Uterus (tissue), 4 donors: ENCODE results near the gene TRAPPC6A. TPM values are rescaled to one million over a fixed set of nuclear protein-coding genes. Genes with fewer than 3 reads are reported as not detected.

Experiments
- DNase-seq, 2 donors: peaks; one replicate each; pipeline ENCODE4 v3.0.0-alpha.2; 2019 to 2020
- H3K27ac ChIP-seq, 2 donors: fragments of 200-600 bp; sonication (generic); 1 replicate in 1 of 2; 2 replicates in 1 of 2; pipeline ENCODE4 v1.5.1; 2016 to 2018
- H3K27me3 ChIP-seq, 2 donors: fragments of 200-600 bp; sonication (generic); one replicate each; pipeline ENCODE4 v1.5.1; 2018 to 2019; ENCODE audit warnings: control low read depth in 1 of 2
- H3K36me3 ChIP-seq, 2 donors: fragments of 200-600 bp; sonication (generic); one replicate each; pipeline ENCODE4 v1.5.1; 2019; ENCODE audit warnings: control low read depth in 1 of 2
- H3K4me1 ChIP-seq, 2 donors: fragments of 200-600 bp; sonication (generic); one replicate each; pipeline ENCODE4 v1.5.1; 2018 to 2019; ENCODE audit warnings: control low read depth in 1 of 2
- H3K4me3 ChIP-seq, 2 donors: fragments of 200-600 bp; sonication (generic); 1 replicate in 1 of 2; 2 replicates in 1 of 2; pipeline ENCODE4 v1.5.1; 2018 to 2019; ENCODE audit warnings: mild to moderate bottlenecking in 1 of 2
- H3K9me3 ChIP-seq, 2 donors: fragments of 200-600 bp; sonication (generic); one replicate each; pipeline ENCODE4 v1.5.1; 2019; ENCODE audit warnings: control low read depth in 1 of 2
- POLR2A ChIP-seq, 2 donors: fragments of 450-650 bp; IDR thresholded peaks; one replicate each; pipeline ENCODE4 v1.6.1; 2016; ENCODE audit warnings: antibody characterized with exemption in 2 of 2, mild to moderate bottlenecking in 1 of 2, moderate library complexity in 1 of 2
- intact Hi-C: fragments of 100-400 bp; cut with DNase I; formaldehyde crosslinking; loops from one replicate; pipeline ENCODE4 v1.15.1; 2023; ENCODE audit warnings: low total_unique reads
- total RNA-seq, 4 donors: library from RNA; depleted of rRNA in 3 of 4; stranded (reverse); fragments of >200 nt in 3 of 4; gene quantifications; one replicate each; pipeline versions ENCODE4 v1.1.0 to v1.2.4, GENCODE V29; 2014 to 2023
- TF ChIP-seq, protein P1 (sequence below), 4 experiments: fragments of 200-600 bp in 2 of 4; fragments of 450-650 bp in 2 of 4; sonication (generic) in 2 of 4; IDR thresholded peaks; one replicate each; pipeline ENCODE4 v1.5.1; 2016 to 2019; ENCODE audit warnings: antibody characterized with exemption in 4 of 4, mild to moderate bottlenecking in 2 of 4, moderate library complexity in 1 of 4
- donor health status: DM: yes; HTN: yes; CAD: no.

Gene TRAPPC6A
- total RNA-seq, 4 donors from 2014 or later = 4.1 to 25.9 (median 16.5) TPM

- Histone ChIP-seq H3K36me3 (no peaks in the 10 kb centered on the region), H3K4me1 (no peaks in the 10 kb centered on the region), H3K4me3 (no peak overlapping the region), H3K9me3 (no peaks in the 10 kb centered on the region), H3K27me3 (no peaks in the 10 kb centered on the region), H3K27ac (no peak overlapping the region)
- DNase-seq = no peak
- no peak for TF ChIP-seq POLR2A (IDR thresholded peaks at IDR 0.05)
- TF ChIP-seq, protein P1, sequence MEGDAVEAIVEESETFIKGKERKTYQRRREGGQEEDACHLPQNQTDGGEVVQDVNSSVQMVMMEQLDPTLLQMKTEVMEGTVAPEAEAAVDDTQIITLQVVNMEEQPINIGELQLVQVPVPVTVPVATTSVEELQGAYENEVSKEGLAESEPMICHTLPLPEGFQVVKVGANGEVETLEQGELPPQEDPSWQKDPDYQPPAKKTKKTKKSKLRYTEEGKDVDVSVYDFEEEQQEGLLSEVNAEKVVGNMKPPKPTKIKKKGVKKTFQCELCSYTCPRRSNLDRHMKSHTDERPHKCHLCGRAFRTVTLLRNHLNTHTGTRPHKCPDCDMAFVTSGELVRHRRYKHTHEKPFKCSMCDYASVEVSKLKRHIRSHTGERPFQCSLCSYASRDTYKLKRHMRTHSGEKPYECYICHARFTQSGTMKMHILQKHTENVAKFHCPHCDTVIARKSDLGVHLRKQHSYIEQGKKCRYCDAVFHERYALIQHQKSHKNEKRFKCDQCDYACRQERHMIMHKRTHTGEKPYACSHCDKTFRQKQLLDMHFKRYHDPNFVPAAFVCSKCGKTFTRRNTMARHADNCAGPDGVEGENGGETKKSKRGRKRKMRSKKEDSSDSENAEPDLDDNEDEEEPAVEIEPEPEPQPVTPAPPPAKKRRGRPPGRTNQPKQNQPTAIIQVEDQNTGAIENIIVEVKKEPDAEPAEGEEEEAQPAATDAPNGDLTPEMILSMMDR (IDR thresholded peaks at IDR 0.05) = no peak
- intact Hi-C loops = no loop called here
These were observed 35.9 kb downstream of the TRAPPC6A start for GRCh38 chr19:45142016-45142725.

DNA sequence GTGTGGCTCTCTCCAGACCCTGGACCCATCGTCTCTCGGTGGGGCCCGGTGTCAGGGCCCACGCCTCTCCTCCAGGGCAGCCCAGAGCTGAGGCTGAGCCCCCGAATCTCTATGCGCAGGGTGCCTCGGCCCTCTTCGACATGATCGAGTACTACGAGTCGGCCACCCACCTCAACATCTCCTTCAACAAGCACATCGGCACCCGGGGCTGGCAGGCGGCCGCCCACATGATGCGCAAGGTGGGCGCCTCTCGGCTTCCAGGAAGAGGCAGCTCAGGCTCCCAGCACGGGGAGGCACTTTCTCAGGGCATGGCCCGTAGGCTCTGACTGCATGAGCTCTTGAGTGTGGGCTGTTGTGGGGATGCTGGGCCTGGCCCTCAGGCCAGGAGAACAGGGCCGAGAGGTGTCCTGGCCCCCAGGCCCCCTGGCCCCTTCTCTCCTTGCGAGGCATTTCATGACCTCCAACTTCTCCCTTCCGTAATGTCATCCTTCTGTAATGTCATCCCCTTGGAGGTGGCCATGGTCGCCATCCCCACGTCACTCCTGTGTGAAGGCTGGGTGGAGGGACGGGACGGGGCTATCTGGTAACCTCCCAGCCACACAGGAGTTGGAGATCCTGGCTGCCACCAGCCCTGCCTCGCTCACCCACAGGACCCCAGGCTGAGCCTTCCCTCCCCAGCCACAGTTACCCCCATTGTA, 36.7 kb downstream of the TRAPPC6A start:
- Histone ChIP-seq H3K27ac (no peak overlapping the region), H3K4me1 (peaks cover 0 to 7% of the 10 kb centered on the region in 2 donors), H3K9me3 (no peaks in the 10 kb centered on the region), H3K36me3 (no peaks in the 10 kb centered on the region), H3K27me3 (no peaks in the 10 kb centered on the region), H3K4me3 (no peak overlapping the region)
- TF ChIP-seq POLR2A (IDR thresholded peaks at IDR 0.05) = no peak
- TF ChIP-seq, protein P1 (IDR thresholded peaks at IDR 0.05) = no peak
- DNase-seq = no peak
- intact Hi-C loops = no loop called here

DNA sequence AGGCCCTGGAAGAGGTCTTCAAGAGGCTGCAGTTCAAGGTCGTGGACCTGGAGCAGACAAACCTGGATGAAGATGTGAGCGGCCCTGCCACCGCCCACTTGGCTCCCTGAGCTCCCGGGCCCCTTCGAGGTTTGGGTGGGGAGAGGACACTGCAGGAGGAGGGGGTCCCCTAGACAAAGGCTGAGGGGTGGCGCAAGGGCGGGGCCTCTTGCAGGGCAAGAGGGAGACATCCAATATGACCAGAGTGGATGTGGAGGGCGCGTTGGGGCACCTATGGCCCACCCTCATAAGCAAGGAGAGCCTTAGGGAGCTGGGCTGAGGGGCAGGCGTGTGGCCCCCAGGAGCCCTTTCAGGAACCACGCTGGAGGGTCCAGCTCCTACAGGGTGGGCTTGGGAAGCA, 37.5 kb downstream of the TRAPPC6A start:
- no peak overlapping the region for H3K27ac ChIP-seq
- TF ChIP-seq, protein P1 (IDR thresholded peaks at IDR 0.05) = no peak
- no peak for TF ChIP-seq POLR2A (IDR thresholded peaks at IDR 0.05)
- no peaks in the 10 kb centered on the region for H3K9me3 ChIP-seq
- no peaks in the 10 kb centered on the region for H3K27me3 ChIP-seq
- H3K36me3 ChIP-seq = no peaks in the 10 kb centered on the region
- no peak for DNase-seq
- intact Hi-C loops = no loop called here
- H3K4me1 ChIP-seq = peaks cover 0 to 7% of the 10 kb centered on the region in 2 donors
- H3K4me3 ChIP-seq = no peak overlapping the region

- Histone ChIP-seq H3K4me3 (no peak overlapping the region), H3K27me3 (no peaks in the 10 kb centered on the region), H3K4me1 (peaks cover 0 to 7% of the 10 kb centered on the region in 2 donors), H3K36me3 (no peaks in the 10 kb centered on the region), H3K27ac (no peak overlapping the region), H3K9me3 (no peaks in the 10 kb centered on the region)
- intact Hi-C loops = no loop called here
- DNase-seq = no peak
- TF ChIP-seq POLR2A (IDR thresholded peaks at IDR 0.05) = no peak
- TF ChIP-seq, protein P1 (IDR thresholded peaks at IDR 0.05) = no peak
These were observed 37.9 kb downstream of the TRAPPC6A start for GRCh38 chr19:45140144-45140503.
